Activated naive CD4-positive, alpha-beta T cell treated with anti-CD3 and anti-CD28 coated beads, Interleukin-2, amount 50 U/mL, for 72 hours (primary cell): Measurements from ENCODE around the gene TCEAL3. TPM values are rescaled to one million over a fixed set of nuclear protein-coding genes. Genes with fewer than 3 reads are reported as not detected.
"Not testable (repeated sequence)": the region's sequence is repeated elsewhere in the genome, so short reads cannot be mapped to it uniquely, and the experiment has no call there.

Experiments
- ATAC-seq, 2 donors: fragments of 150-1000 bp; cut with Tn5 transposase; 2 replicates each; pipeline ENCODE4 v1.10.0; 2021; ENCODE audit warnings: mild to moderate bottlenecking in 2 of 2, moderate library complexity in 2 of 2
- DNase-seq, 2 donors: peaks; one replicate each; pipeline ENCODE4 v3.0.0; 2021 to 2022; ENCODE audit warnings: low spot score in 2 of 2
- H3K27ac Mint-ChIP-seq, 2 donors: one replicate each; pipeline ENCODE4 v1.8.0; 2022; ENCODE audit warnings: mild to moderate bottlenecking in 2 of 2, mixed read lengths in 2 of 2
- H3K36me3 Mint-ChIP-seq, 2 donors: one replicate each; pipeline ENCODE4 v1.8.0; 2022; ENCODE audit warnings: mixed read lengths in 2 of 2
- H3K9me3 Mint-ChIP-seq, 2 donors: one replicate each; pipeline ENCODE4 v1.8.0; 2022; ENCODE audit warnings: mixed read lengths in 2 of 2
- total RNA-seq, 2 donors: library from RNA; stranded (reverse); gene quantifications; one replicate each; pipeline ENCODE4 v1.2.3, GENCODE V29; 2022

Gene TCEAL3
- total RNA-seq, 2 donors from 2014 or later = 4.8 to 8.7 TPM

DNA sequence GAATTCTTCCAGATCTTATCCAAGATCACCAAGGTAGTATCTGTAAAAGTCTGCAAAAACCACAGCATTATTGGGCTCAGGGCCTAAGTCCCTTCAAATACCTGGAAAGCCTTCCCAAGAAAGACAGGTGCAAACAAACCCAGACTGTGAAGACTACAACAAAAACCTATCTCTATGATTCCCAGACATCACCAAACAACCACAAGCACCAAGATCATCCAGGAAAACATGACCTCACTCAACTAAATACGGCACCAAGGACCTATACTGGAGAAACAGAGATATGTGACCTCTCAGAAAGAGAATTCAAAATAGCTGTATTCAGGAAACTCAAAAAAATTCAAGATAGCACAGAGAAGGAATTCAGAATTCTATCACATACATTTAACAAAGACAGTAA, 36.4 kb downstream of the TCEAL3 start:
- no peaks in the 10 kb centered on the region for H3K36me3 Mint-ChIP-seq
- ATAC-seq (no peak), DNase-seq (no peak)
- H3K27ac Mint-ChIP-seq = no peak overlapping the region
- no peaks in the 10 kb centered on the region for H3K9me3 Mint-ChIP-seq

DNA sequence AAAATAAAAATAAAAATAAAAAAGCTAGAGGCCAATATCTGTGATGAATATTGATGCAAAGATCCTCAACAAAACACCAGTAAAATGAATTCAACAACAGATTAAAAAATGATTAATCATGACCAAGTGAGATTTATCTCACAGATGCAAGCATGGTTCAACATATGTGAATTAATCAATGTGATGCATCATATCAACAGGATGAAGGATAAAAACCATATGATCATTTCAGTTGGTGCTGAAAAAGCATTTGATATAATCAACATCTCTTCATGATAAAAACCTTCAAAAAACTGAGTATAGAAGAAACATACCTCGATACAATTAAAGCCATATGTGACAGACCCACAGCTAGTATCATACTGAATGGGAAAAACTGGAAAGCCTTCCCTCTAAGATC, 39.9 kb downstream of the TCEAL3 start:
- H3K9me3 Mint-ChIP-seq = no peaks in the 10 kb centered on the region
- no peaks in the 10 kb centered on the region for H3K36me3 Mint-ChIP-seq
- ATAC-seq (no peak), DNase-seq (no peak)
- H3K27ac Mint-ChIP-seq = no peak overlapping the region

DNA sequence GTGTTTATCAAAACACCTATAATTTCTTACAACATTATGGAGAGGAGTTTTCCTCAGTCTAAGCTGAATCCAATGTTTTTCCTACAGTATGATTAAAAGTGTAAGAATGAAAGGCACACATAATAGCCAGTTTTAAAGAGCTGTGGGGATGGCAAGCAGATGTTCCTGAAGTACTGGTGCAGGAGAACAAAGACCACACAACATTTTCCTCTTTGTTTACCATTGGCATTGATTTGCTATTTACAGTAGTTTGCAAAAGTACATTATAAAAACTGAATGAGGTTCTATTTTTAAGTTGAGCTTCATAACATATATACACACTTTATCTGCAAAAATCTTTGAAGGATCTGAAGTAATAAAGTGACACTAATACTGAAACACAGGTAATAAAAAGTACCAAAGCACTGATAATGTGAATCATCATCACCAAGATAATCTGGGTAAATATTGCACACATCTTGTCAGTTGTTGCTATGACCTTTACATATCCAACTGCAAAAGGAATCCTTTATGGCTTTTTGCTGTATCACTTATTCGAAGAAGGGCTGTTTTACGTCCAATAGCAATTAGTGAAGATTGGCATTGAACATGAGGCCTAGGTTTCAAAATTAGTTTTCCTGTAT, 43.5 kb downstream of the TCEAL3 start:
- H3K36me3 Mint-ChIP-seq = no peaks in the 10 kb centered on the region
- peaks cover 0 to 5% of the 10 kb centered on the region in 2 donors for H3K9me3 Mint-ChIP-seq
- no peak for DNase-seq
- ATAC-seq = no peak
- no peak overlapping the region for H3K27ac Mint-ChIP-seq

GRCh38 chrX:103655230-103656000, 47.7 kb downstream of the TCEAL3 start:
- peak in 1 of 2 donors; percentile 57 for ATAC-seq
- not testable (repeated sequence) for H3K27ac Mint-ChIP-seq, H3K36me3 Mint-ChIP-seq, DNase-seq
- peaks cover 0 to 13% of the 10 kb centered on the region in 2 donors for H3K9me3 Mint-ChIP-seq

- ATAC-seq = no peak
- no peaks in the 10 kb centered on the region for H3K36me3 Mint-ChIP-seq
- H3K9me3 Mint-ChIP-seq = peaks cover 0 to 13% of the 10 kb centered on the region in 2 donors
- DNase-seq = no peak
- H3K27ac Mint-ChIP-seq = no peak overlapping the region
Observed at GRCh38 chrX:103656617-103657016, 48.9 kb downstream of the TCEAL3 start.

GRCh38 chrX:103657066-103657465, 49.3 kb downstream of the TCEAL3 start:
- H3K36me3 Mint-ChIP-seq, DNase-seq, ATAC-seq, H3K27ac Mint-ChIP-seq: not testable (repeated sequence)
- H3K9me3 Mint-ChIP-seq = peaks cover 0 to 13% of the 10 kb centered on the region in 2 donors

GRCh38 chrX:103658681-103659433, 51.1 kb downstream of the TCEAL3 start:
- peaks cover 0 to 13% of the 10 kb centered on the region in 2 donors for H3K9me3 Mint-ChIP-seq

GRCh38 chrX:103659460-103659859, 51.7 kb downstream of the TCEAL3 start:
- H3K9me3 Mint-ChIP-seq = peaks cover 0 to 13% of the 10 kb centered on the region in 2 donors
- H3K27ac Mint-ChIP-seq, H3K36me3 Mint-ChIP-seq, DNase-seq, ATAC-seq: not testable (repeated sequence)

More at GRCh38 chrX:103658681-103659433, 51.1 kb downstream of the TCEAL3 start:
- H3K36me3 Mint-ChIP-seq = no peaks in the 10 kb centered on the region
- ATAC-seq = no peak
- H3K27ac Mint-ChIP-seq = no peak overlapping the region
- DNase-seq = no peak

Other genes starting within 250 kb of the TCEAL3 start
- gene BEX3, start 231.4 kb upstream of the TCEAL3 start, total RNA-seq = 10 to 100 TPM in 1 of 2 donors, 1 to 10 TPM in 1; 6.0 to 36.8 TPM
- gene RAB40A, start 88.5 kb upstream of the TCEAL3 start, total RNA-seq = under 1 TPM; 0.14 to 0.68 TPM
- 10 to 100 TPM; 18.5 to 19.0 TPM for gene TCEAL4, start 22.4 kb upstream of the TCEAL3 start, total RNA-seq
- gene TCEAL1, start 21.0 kb downstream of the TCEAL3 start, total RNA-seq = 10 to 100 TPM in 1 of 2 donors, 1 to 10 TPM in 1; 7.4 to 11.4 TPM
- 100 to 1,000 TPM; 214 to 234 TPM for gene MORF4L2, start 78.7 kb downstream of the TCEAL3 start, total RNA-seq
- gene TMEM31, start 102.9 kb downstream of the TCEAL3 start, total RNA-seq = 1 to 10 TPM in 1 of 2 donors, under 1 TPM in 1; 0.49 to 1.0 TPM
- gene PLP1, start 168.9 kb downstream of the TCEAL3 start, total RNA-seq = not detected
- gene RAB9B, start 224.3 kb downstream of the TCEAL3 start, total RNA-seq = under 1 TPM; 0.41 to 0.95 TPM